ENCODE data around the gene SLC12A8. TPM values are rescaled to one million over a fixed set of nuclear protein-coding genes. Genes with fewer than 3 reads are reported as not detected.
"Not testable (repeated sequence)": the region's sequence is repeated elsewhere in the genome, so short reads cannot be mapped to it uniquely, and the experiment has no call there.

The SLC12A8 gene
- total and polyA plus RNA-seq, 8 donors = 1.5 to 31.7 (median 12.3) TPM

- Histone ChIP-seq H3K27me3 (no peaks in the 10 kb centered on the region), H3K9me3 (no peaks in the 10 kb centered on the region), H3K36me3 (peaks cover 0 to 15% (median 6%) of the 10 kb centered on the region in 4 donors), H3K27ac (no peak overlapping the region), H3K4me1 (peaks cover 0 to 5% (median 0%) of the 10 kb centered on the region in 4 donors), H3K4me3 (no peak overlapping the region)
- intact Hi-C loops (cut with DNase I; ENCODE audit: low total_unique reads) = no loop called here
- DNase-seq = no peak
- TF ChIP-seq EP300 (IDR thresholded peaks at IDR 0.05) = no peak
- TF ChIP-seq POLR2AphosphoS5 (IDR thresholded peaks at IDR 0.05) = no peak
- no peak for TF ChIP-seq CTCF (IDR thresholded peaks at IDR 0.05)
- TF ChIP-seq POLR2A (IDR thresholded peaks at IDR 0.05) = no peak
- WGBS, 5 donors = 77 to 88% (median 87%) methylated on average over 10 of the region's 10 CpGs
Measured at GRCh38 chr3:125083776-125084175, 128.8 kb downstream of the SLC12A8 start.

- DNase-seq; intact Hi-C loops (cut with DNase I; ENCODE audit: low total_unique reads); H3K4me1 ChIP-seq; H3K4me3 ChIP-seq; H3K9me3 ChIP-seq; H3K27me3 ChIP-seq; H3K27ac ChIP-seq: not testable (repeated sequence)
- peaks cover 0 to 15% (median 3%) of the 10 kb centered on the region in 4 donors for H3K36me3 ChIP-seq
- WGBS, 5 donors = 81 to 88% (median 85%) methylated on average over 4 of the region's 4 CpGs
Measured at GRCh38 chr3:125082339-125082738, 130.2 kb downstream of the SLC12A8 start.

GRCh38 chr3:125080077-125080476 is 132.5 kb downstream of the SLC12A8 start:
- no peak overlapping the region for H3K4me3 ChIP-seq

GRCh38 chr3:125079675-125080045 is 132.9 kb downstream of the SLC12A8 start:
- H3K9me3 ChIP-seq = no peaks in the 10 kb centered on the region
- no peaks in the 10 kb centered on the region for H3K27me3 ChIP-seq
- H3K36me3 ChIP-seq = peaks cover 0 to 11% (median 3%) of the 10 kb centered on the region in 4 donors
- no peak overlapping the region for H3K4me3 ChIP-seq
- DNase-seq = no peak
- H3K4me1 ChIP-seq = peaks cover 0 to 5% (median 0%) of the 10 kb centered on the region in 4 donors
- intact Hi-C loops (cut with DNase I; ENCODE audit: low total_unique reads) = no loop called here
- H3K27ac ChIP-seq = no peak overlapping the region
- 36 to 65% (median 53%) methylated on average over 1 of the region's 1 CpG for WGBS, 5 donors
- no peak for TF ChIP-seq EP300 (IDR thresholded peaks at IDR 0.05)
- TF ChIP-seq CTCF (IDR thresholded peaks at IDR 0.05) = no peak

More at GRCh38 chr3:125080077-125080476, 132.5 kb downstream of the SLC12A8 start:
- H3K9me3 ChIP-seq = no peaks in the 10 kb centered on the region
- H3K27me3 ChIP-seq = no peaks in the 10 kb centered on the region
- DNase-seq = no peak
- intact Hi-C loops (cut with DNase I; ENCODE audit: low total_unique reads) = no loop called here
- H3K27ac ChIP-seq = no peak overlapping the region
- H3K4me1 ChIP-seq = peaks cover 0 to 5% (median 0%) of the 10 kb centered on the region in 4 donors
- H3K36me3 ChIP-seq = peaks cover 0 to 11% (median 3%) of the 10 kb centered on the region in 4 donors
- 91 to 100% (median 94%) methylated on average over 1 of the region's 1 CpG for WGBS, 5 donors
- TF ChIP-seq EP300 (IDR thresholded peaks at IDR 0.05) (no peak), POLR2AphosphoS5 (IDR thresholded peaks at IDR 0.05) (no peak), CTCF (IDR thresholded peaks at IDR 0.05) (no peak), POLR2A (IDR thresholded peaks at IDR 0.05) (no peak)

GRCh38 chr3:125078951-125079674 is 133.4 kb downstream of the SLC12A8 start:
- TF ChIP-seq POLR2A (IDR thresholded peaks at IDR 0.05) (no peak), EP300 (IDR thresholded peaks at IDR 0.05) (no peak), CTCF (IDR thresholded peaks at IDR 0.05) (no peak), POLR2AphosphoS5 (IDR thresholded peaks at IDR 0.05) (no peak)

More at GRCh38 chr3:125078951-125079674, 133.4 kb downstream of the SLC12A8 start:
- Histone ChIP-seq H3K27ac (no peak overlapping the region), H3K27me3 (no peaks in the 10 kb centered on the region), H3K4me3 (no peak overlapping the region), H3K9me3 (no peaks in the 10 kb centered on the region), H3K4me1 (peaks cover 0 to 5% (median 0%) of the 10 kb centered on the region in 4 donors), H3K36me3 (peaks cover 0 to 11% (median 3%) of the 10 kb centered on the region in 4 donors)
- intact Hi-C loops (cut with DNase I; ENCODE audit: low total_unique reads) = no loop called here
- 81 to 90% (median 88%) methylated on average over 6 of the region's 6 CpGs for WGBS, 5 donors
- DNase-seq = no peak

Data from stomach (tissue), 9 donors.